Measurements from ENCODE around the gene ANKRD17. TPM values are rescaled to one million over a fixed set of nuclear protein-coding genes. Genes with fewer than 3 reads are reported as not detected.

Gene ANKRD17
- total RNA-seq, 1 donor from 2014 or later: 42.7 TPM

- no peak for DNase-seq (ENCODE audit: low read depth in 2 of 2)
Observed at GRCh38 chr4:73131281-73131680, 127.3 kb downstream of the ANKRD17 start.

GRCh38 chr4:73129319-73129718, 129.3 kb downstream of the ANKRD17 start:
- no peak for DNase-seq (ENCODE audit: low read depth in 2 of 2)

- peak; percentile 51 to 68 for DNase-seq (ENCODE audit: low read depth in 2 of 2)
Observed at GRCh38 chr4:73127839-73128453, 130.7 kb downstream of the ANKRD17 start.

GRCh38 chr4:73109493-73109892, 149.1 kb downstream of the ANKRD17 start:
- DNase-seq (ENCODE audit: low read depth in 2 of 2): no peak

GRCh38 chr4:73104695-73105094, 153.9 kb downstream of the ANKRD17 start:
- DNase-seq (ENCODE audit: low read depth in 2 of 2): no peak

DNA sequence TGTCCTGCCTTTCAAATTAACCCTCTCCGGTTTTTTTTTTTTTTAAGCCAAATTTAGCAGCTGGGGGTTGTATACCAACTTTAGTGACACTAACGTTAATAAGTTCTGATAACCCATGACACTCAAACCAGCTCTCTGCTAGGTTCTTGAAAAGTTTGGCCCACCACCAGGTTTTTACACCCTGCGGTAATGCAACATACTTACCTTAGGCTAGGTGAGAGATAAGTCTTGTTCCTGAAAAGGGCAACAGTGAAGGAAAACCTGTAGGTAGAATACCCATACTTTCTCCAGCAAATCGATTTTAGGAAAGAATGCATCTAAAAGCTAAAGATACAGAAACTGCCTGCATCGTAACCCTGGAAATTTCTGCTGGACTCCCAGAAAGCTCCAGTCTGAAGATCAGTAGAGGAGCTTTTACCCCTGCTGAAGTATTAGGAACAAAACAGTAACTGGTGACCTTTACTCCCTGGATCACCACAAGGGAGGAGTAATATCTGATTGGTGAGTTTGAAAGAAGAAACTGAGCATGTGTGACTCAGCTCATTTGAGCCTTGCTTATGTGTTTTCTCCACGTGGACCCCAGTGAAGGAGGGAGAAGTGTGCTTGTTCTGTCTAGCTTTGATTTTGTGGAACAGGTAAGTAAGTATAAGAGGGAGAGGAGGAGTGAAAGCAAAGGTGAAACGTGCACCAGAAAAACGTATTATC, 154.6 kb downstream of the ANKRD17 start:
- DNase-seq (ENCODE audit: low read depth in 2 of 2): no peak

DNA sequence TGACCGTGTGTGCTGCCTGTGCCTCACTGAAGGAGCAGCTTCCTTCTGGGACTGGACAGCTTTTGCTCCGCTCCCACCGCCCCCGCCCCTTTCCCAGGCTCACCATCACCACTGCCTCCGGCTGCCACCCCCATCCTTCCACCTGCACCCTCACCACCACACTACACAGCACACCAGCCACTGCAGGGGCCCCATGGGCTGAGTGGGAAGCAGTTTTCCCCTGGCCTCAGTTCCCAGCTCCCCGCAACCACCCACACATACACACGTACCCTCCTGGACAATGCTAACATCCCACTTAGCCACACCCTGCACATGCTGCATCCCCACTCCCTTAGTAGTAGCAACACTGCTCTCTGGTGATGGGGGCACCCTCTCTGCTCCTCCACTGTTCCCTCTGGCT, 159.5 kb downstream of the ANKRD17 start:
- no peak for DNase-seq (ENCODE audit: low read depth in 2 of 2)

GRCh38 chr4:73098713-73099112, 159.9 kb downstream of the ANKRD17 start:
- peak in 1 of 2 donors; percentile 55 for DNase-seq (ENCODE audit: low read depth in 2 of 2)

- no peak for DNase-seq (ENCODE audit: low read depth in 2 of 2)
Observed at GRCh38 chr4:73098016-73098415, 160.6 kb downstream of the ANKRD17 start.

DNA sequence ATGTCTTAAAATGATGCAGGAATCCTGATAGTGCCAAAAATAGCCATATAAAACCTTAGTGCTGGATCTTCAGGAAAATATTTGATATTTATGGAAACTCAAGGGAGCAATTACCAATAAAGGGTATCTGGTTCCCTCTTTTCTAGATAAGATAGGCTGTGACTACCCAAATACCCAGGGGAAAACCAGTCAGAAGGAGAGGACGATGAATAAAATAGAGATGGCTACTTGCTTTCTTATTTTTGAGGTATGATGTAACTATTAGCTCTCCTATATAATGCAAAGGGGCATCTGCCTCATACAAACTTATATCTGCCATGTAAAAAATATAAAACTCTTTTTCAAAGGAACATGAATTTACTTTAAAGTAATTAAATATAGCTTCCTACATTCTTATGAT, 165.7 kb downstream of the ANKRD17 start:
- DNase-seq (ENCODE audit: low read depth in 2 of 2): no peak

DNA sequence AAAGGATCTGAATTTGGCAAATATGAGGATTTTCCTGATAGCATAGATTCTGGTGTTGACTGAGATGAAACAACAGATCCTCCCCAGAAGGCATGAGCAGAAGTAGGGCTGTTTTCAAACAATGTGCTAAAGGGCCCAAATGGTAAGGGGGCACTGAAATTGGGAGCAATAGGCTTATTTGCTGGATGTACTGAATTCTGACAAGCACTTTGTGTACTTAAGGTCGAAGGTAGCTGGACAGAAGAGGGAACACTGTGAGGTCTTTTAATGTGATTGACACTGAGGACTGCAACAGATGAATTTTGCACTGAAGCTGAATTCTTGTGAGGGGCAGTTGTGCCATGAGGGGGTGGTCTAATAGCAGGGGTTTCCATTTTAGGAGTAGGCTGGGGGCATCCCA, 167.9 kb downstream of the ANKRD17 start:
- no peak for DNase-seq (ENCODE audit: low read depth in 2 of 2)

GRCh38 chr4:73087871-73088270, 170.7 kb downstream of the ANKRD17 start:
- DNase-seq (ENCODE audit: low read depth in 2 of 2): no peak

- no peak for DNase-seq (ENCODE audit: low read depth in 2 of 2)
Observed at GRCh38 chr4:73086095-73086868, 172.3 kb downstream of the ANKRD17 start.

DNA sequence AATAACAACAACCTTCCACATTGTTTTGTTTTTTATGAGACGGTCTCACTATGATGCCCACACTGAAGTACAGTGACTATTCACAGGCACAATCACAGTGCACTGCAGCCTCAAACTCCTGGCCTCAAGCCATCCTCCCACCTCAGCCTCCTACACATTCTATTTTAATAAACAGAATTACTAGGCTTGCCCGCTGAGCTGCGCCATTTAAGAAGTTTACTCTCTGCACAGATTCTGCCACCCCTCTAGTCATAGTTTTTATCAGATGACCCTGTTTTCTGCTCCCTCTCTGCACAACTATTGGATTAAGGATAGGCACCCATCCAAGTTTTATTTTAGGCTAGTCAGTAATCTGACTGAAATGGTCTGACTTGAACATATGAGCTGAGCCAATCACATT, 177.8 kb downstream of the ANKRD17 start:
- DNase-seq (ENCODE audit: low read depth in 2 of 2): no peak

DNA sequence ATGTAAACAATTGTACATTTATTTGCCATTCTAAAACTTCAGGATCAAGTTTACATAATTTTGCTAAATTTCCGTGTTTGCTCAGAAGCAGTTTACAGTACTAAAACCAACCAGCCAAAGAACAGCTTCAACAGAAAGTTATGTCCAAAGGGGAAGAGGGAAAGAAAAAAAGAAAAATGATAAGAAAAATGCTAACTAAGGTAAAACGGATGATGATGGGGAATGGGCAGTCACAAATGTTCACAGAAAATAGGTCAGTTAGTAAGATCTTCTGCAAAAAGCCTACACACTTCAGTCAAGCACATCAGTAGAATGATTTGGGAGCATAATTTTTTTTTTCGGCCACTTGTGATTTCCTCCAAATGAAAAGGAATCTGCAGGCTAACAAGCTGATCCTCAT, 182.8 kb downstream of the ANKRD17 start:
- DNase-seq (ENCODE audit: low read depth in 2 of 2): no peak

GRCh38 chr4:73070074-73070390, 188.6 kb downstream of the ANKRD17 start:
- no peak for DNase-seq (ENCODE audit: low read depth in 2 of 2)

GRCh38 chr4:73069338-73070073, 189.1 kb downstream of the ANKRD17 start, which contains the start of gene COX18:
Gene COX18 (minus strand): TSS chr4:73069716. CDS start chr4:73069649, 67 bp downstream.
- peak; percentile 99 for DNase-seq (ENCODE audit: low read depth in 2 of 2)

DNA sequence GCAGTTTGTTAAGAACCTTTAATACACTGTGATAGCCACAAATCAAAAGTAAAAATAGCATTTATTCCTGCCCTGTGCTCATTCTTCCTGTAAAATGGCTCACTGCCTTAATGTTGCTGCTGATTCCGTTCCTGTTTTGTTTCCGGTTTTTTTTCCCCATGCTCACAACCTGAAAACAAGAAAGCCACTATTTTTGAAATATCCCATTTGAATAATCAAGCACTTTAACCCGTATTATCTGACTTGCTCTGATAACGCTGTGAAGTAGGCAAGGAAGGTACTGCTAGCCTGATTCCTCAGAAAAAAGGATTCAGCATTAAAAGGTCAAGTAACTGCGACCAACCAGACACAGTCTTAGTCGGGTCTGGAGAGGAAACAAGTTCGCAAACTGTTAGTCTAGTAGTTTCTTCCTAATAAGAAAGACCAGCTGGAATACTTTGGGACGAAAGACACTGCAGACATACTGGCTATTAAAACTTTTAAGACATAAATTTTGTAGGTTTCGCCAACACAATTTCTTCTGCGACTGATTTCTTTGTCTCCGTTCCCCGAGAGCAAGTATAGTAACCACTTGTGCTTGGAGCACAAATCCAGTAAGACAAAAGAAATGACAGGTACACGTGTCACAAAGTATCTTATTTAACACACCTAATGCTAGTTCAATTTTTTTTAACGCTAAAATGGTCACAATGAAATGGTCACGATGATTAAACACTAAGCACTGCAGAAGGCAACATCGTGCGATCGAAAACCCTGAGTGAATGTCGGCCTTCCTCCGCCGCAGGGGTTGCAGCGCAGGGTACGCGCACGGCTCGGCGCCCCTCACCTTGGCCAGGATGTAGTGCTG, 189.9 kb downstream of the ANKRD17 start:
- peak; percentile 55 to 62 for DNase-seq (ENCODE audit: low read depth in 2 of 2)

- peak in 1 of 2 donors; percentile 11 for DNase-seq (ENCODE audit: low read depth in 2 of 2)
Observed at GRCh38 chr4:73067971-73068394, 190.6 kb downstream of the ANKRD17 start.

DNA sequence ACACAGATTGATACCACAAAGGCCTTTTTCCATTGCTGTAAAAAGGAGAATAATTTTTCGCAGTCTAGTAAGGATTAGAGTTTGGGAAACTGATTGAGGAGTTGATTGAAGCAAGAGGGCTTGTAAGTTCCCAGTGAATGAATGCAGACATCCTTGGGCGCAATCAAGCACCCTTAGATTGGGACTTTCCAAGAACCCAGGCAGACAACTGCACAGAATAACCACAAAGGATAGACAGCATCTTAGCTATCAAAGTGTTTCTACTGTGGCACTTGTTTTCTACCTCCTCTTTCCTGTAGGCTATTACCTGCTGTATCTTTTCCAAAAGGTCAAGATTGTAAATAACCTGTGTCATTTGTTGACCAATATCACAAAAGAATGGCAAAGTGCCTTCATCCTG, 191.7 kb downstream of the ANKRD17 start:
- no peak for DNase-seq (ENCODE audit: low read depth in 2 of 2)

DNA sequence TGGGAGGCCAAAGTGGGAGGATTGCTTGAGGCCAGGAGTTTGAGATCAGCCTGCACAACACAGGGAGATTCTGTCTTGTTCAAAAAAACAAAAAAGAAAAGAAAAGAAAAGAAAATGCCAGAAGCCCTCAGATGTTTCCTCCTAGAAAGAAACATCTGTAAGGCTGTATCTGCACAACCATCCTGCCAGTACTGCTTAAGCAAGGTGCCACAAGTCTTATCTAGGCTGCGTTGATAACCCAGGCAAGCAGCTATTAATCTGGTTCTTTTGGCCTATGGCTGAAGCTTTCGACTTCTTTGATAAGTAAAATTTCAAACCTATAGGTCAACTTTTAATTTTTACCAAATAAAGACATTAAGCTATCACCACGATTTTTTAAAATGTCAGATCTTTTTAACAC, 192.2 kb downstream of the ANKRD17 start:
- DNase-seq (ENCODE audit: low read depth in 2 of 2): no peak
